Fibroblast of gingiva (primary cell): ENCODE data around the gene KIF15.
"Not testable (repeated sequence)": the region's sequence is repeated elsewhere in the genome, so short reads cannot be mapped to it uniquely, and the experiment has no call there.

Experiments
- DNase-seq: peaks from one replicate; pipeline ENCODE4 v3.0.0-alpha.2; 2011; ENCODE audit warnings: low read depth

Gene KIF15

GRCh38 chr3:44827196-44827595 lies 65.6 kb downstream of the KIF15 start:
- no peak for DNase-seq

DNA sequence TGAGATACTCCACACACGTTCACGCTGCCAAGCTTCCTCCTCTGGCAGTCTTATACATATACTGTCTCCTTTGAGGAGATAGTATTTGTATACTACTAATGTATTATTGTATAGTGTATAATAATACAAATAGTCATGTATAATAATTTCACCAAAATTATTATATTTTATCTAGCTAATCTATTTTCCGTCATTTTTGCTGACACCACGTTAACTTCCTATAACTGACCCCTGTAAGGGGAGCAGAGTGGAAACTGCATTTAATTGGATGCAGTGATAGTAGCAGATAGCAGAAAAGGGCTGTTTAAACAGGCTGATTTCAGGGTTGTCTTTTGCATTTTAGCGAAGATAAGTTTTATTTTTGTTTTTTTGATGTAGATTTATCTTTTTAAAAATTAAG lies 69.6 kb downstream of the KIF15 start:
- no peak for DNase-seq

DNA sequence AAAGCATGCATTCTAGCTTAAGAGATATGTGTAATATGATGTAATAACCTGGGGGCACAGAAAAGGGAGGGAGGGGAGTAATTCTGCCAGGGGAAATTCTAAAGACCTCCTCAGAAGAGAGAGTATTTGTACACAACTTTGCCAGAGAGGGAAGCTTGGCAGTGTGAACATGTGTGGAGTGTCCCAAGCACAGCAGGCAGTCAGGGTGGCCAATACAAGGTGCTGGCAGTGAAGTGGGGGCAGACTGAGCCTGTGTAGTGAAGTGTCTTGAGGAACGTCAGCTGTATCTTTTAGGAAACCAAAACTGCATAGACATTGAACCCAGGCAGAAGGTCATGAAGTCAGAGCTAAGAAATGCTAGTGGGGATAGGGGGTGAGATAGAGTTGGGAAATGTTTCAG lies 70.4 kb downstream of the KIF15 start:
- no peak for DNase-seq

- no peak for DNase-seq
Observed at GRCh38 chr3:44832965-44833364, 71.4 kb downstream of the KIF15 start.

DNA sequence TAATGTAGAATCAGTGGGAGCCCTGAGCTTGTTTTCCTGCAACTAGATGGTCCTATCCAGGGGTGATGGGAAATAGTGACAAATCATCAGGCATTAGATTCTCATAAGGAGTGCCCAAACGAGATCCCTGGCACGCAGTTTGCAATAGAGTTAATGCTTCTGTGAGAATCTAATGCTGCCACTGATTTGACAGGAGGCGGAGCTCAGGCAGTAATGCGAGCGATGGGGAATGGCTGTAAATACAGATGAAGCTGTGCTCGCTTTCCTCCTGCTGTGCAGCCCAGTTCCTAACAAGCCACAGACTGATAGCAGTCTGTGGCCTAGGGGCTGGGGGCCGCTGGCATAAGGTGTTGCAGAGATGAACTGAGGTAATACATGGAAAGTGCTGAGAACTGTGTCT lies 71.8 kb downstream of the KIF15 start:
- DNase-seq = no peak

DNA sequence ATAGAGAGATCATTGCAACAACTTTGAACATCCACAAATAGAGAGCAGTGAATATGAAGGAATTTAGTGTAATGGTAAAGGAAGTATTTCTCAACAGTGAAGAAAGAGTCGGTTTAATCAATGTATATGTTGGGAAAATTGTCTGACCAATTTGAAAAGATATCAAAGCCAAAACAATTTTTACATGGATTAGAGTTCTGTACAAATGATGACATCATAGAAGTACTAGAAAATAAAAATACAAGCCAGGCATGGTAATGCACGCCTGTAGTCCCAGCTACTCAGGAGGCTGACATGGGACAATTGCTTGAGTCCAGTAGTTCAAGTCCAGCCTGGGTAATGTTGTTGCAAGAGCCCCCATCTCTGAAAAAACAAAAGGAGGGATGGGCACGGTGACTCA lies 74.1 kb downstream of the KIF15 start:
- no peak for DNase-seq

GRCh38 chr3:44842376-44842775 lies 80.8 kb downstream of the KIF15 start:
- DNase-seq = no peak

DNA sequence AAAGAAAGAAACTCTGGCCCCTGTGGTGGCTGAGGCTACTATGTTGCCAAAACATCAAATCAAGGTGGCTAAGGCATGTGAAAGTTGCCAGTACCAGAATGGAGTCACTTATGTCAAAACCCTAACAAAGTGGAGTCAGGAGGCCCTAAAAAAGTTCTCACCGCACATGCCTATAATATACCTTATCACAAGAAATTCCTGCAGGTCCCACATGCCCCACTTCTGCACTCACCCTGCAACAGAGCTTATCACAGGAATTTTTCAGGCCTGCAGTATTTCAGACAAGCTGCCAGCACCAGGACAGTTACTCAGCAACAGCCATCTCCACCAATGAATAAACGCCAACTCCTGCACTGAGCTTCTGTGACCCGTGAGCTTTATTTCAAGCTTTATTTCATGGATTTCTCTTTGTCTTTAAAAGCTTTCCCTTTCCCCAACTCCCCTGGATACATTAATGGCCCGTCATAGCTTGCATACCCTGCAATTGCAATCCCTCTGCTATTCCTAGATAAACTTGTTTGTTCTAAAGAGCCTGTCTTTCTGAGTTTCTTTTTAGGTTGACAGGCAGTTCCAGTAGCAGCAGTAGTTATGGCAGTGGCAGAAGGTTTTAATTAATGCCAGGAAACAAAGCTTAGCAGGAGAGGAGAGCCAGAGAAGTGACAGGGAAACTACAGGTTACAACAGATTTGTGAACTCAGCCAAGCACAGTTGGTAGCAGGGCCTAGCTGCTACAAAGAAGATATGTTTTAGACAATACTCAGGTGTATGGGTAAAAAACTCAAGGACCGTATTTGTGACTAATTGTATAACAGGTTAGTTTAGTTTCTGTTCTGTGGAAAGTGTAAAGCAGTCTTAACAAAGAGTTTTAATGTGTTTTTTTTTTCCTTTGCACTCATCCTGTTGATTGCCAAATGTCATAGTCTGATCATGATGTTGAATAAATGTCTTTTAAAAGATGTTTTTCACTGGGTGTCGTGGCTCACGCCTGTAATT lies 84.2 kb downstream of the KIF15 start:
- peak; percentile 26 for DNase-seq

DNA sequence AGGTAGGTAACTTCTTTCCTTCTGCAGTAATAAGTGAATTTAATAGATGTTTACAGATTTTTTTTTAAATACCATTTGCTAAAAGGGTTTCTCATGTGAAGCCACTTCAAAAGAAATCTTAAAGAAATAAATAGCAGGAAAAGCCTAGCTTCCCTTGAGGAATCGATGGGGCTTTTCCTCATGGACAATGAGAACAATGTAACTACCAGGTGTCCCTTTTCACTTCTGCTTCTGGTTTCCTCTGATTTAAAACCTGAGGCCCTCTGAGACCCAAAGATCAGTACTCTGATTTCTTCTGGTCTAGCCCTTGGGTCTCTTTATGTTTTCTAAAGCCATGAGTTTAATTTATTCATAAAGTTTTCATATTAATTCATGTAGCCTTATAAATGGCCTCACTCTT lies 87.0 kb downstream of the KIF15 start:
- no peak for DNase-seq

DNA sequence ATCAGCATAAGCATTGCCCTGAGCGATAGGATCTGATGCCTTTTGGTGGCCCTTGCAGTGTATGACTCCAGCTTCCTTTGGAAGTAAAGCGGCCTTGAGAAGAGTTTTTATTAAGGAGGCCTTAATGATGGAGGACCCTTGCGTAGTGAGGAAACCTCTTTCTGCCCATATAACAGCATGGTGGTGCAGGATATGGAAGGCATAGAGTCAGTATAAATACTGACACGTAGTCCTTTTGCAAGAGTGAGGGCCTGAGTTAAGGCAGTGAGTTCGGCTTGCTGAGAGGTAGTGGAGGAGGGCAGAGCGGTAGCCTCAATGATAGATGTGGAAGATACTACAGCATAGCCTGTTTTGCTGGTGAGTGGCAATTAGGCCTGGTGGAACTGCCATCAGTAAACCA lies 95.1 kb downstream of the KIF15 start:
- DNase-seq = not testable (repeated sequence)

DNA sequence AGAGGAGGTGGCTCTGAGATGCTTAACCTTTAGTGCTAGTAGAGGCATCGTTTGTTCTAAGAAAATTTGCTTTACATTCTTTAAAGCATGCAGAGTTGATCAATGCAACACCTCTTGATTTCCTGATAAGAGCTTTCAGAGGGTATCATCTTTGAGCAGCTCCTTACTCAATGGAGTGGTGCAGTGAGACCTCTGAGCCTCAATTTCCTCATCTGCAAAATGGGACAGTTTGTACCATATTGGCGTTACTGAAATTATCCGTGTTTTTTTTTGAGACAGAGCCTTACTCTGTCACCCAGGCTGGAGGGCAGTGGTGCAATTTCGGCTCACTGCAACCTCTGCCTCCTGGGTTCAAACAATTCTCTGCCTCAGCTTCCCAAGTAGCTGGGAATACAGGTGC lies 98.5 kb downstream of the KIF15 start:
- DNase-seq = no peak

- peak; percentile 92 for DNase-seq
Observed at GRCh38 chr3:44861412-44862225, 100.0 kb downstream of the KIF15 start, which contains the start of gene TMEM42. TMEM42 (plus strand) TSS chr3:44861912; CDS start chr3:44861925, 13 bp downstream.

DNA sequence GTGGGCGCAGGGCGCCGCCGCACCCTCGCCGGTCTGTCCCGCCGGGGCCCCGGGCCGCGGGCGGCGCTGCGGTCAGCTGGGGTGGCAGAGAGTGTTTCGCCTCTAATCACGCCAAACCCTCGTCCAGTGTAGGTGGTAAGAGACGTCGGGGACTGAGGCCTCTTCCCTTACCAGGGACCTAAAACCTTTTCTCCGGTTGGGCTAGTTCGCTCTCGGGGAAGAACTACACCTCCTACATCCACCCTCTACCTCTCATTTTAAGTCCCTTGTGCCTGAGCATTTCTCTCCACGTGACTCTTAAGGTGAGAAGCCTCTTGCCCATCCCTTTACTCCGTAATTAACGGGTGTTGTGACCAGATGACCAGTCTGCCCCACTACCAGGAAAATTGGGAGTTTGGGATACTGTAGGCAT lies 100.6 kb downstream of the KIF15 start:
- no peak for DNase-seq

DNA sequence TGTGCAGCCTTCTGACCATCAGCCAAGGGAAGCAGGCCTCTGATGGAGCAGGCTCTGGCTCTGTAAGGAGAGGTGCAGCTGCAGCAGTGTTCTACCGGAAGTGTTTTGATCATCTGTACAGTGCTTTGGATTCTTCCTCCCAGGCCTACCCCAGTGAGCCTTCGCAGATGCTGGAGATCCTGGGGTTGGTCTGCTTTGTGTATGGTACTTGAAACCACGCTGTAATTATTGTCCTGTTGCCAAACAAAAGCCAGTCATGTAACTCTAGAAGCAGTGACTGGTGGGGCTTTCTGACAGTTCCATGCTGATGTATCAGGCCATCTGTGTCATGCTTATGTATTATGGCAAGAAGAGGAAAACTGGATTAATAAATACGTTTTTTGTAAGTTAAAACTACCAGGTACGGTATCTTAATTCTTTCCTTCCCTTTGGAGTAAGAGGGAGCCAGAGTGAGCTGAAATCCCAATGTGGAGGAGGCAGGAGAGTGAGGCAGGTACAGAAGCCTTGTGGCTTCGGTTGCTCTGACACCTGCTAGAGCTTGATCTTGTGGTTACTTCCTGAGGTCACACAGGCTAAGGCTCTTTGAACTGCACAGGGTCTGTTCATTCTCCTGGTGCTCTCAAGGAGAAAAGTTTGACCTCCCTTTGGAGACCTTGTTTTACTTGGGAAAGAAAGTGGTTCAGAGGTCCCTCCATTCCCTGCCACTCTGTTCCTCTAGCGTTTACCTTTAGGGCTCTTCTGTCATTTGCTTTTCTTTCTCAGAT lies 103.9 kb downstream of the KIF15 start:
- peak; percentile 37 for DNase-seq

DNA sequence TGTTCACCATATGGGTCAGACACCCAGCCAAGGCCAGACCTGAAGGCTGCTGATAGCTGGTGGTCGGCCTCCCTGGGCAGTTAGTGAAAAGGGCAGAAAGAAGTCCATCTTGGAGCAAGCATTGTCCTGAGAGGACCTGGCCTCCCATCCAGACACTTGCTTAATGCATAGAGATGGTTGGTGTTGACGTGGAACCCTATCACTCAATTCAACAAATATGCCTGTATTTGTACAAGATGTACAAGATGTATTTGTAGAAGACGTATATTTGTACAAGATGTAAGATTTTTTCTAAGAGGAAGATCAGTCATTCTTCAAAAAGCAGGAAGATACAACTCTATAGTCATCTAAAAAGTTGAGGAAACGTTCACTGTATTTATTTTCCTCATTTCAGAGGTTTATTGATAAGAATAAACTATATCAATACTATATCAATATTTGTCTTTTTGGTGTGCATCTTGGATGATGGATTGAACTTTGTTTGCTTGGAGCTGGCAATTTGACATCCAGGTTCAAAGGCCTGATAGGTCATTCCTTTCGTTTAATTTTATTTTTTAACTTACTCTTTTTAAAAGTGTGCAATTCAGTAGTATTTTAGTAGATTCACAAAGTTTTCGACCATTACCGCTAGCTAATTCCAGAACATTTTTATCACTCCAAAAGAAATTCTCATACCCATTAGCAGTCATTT lies 106.0 kb downstream of the KIF15 start:
- no peak for DNase-seq

DNA sequence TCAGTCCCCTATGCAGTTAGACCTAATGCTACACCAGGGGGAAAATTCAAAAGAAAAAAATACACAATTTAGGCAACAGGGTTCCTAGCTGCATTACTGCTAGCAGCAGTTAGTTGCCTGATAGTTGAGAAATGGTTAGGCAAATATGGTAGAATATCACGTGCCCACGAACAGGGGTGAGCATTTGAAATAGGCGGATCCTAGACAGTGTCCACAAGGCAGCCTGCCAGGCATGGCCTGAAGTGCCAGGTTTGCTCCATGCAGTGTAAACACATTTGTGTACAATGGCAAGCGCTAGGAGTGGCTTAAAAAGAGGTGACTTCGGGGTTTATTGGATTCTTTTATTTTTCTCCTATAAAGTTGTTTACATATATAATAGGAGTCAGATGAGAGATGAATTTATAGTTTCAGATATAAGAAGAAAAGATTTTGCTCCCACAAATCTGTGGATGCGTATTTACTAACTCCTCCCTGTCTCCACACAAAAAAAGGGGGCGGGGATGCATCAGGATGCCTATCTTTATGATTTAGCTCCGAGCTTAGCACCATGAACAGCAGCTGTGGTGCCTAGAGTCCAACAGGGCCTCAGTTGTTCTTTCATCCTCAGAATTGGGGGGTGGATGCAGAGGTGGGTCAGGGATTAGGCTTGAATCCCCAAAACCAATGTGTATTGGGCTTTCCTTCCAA lies 108.9 kb downstream of the KIF15 start:
- no peak for DNase-seq

DNA sequence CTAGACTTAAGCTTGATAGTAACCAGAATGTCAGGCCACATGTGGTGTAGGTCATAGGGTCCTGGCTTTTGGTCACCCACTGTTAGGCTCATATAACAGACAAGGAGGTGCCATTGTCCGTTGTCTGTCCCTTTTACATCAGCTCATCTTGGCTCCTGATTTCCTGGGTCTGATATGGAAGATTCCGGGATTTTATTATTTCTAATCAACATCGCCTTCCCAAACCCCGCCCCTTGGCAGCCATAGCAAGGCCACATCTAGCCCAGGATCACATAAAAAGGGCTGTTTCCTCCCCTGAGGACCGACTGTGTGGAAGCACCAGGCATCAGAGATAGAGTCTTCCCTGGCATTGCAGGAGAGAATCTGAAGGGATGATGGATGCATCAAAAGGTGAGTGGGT lies 112.7 kb downstream of the KIF15 start, which contains the start of gene TGM4:
Gene TGM4, plus strand, starts transcription at position 301 of the 400 bp plus-strand sequence. Its CDS starts 71 bp downstream, at position 372.
- DNase-seq = no peak

DNA sequence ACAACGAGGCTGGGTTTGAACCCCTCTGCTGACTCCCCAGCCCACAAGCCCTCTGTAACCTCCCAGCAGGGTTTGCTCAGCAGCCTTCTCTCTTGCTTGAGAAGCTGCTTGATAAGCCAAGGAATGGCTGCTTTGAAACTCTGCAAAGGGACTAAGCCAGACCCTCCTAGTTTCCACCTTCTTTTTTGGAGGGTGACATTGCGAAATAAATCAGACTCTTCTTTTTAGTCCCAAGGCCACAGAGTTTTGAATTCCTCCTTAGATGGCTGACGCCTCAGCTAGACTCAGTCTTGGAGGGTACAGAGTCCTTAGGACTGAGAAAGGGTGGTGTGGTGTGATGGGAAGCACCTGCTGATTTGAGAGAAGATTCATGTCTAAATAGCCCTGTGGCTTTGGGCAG lies 114.0 kb downstream of the KIF15 start:
- no peak for DNase-seq

GRCh38 chr3:44877333-44877732 lies 115.7 kb downstream of the KIF15 start:
- DNase-seq = no peak

DNA sequence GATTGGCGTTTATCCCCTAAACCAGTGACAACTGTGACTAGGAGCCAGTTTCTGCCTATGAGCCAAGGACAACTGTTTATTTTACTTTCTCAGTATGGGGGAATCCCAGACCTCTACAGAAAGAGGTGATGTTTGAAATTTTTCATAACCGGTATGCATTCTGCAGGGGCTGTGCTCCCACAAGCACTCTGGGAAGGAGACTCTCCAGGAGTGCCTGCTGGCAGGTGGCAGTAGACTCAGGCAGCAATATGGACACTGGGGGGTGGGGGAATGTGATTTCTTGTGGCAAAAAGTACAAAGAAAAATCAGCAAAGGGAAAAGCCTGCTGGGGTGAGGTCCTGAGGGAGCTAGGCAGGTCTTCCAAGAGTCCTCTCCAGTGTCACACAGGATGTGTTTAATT lies 118.7 kb downstream of the KIF15 start:
- no peak for DNase-seq
